GM20000 (cell line): ENCODE data around the gene ARHGEF37.
"Not testable (repeated sequence)": the region's sequence is repeated elsewhere in the genome, so short reads cannot be mapped to it uniquely, and the experiment has no call there.

Experiments used
- DNase-seq: peaks from one replicate; pipeline ENCODE4 v3.0.0; 2012; ENCODE audit warnings: low spot score
- CTCF ChIP-seq: IDR thresholded peaks from 2 replicates; pipeline ENCODE4 v1.5.1; 2012; ENCODE audit warnings: mild to moderate bottlenecking, control low read depth; ENCODE audit errors: extremely low read depth, missing control alignments

The ARHGEF37 gene

GRCh38 chr5:149644629-149645028, 63.3 kb downstream of the ARHGEF37 start:
- TF ChIP-seq CTCF, result no peak

GRCh38 chr5:149645236-149645635, 63.9 kb downstream of the ARHGEF37 start:
- no peak for TF ChIP-seq CTCF
- no peak for DNase-seq

More at GRCh38 chr5:149644629-149645028, 63.3 kb downstream of the ARHGEF37 start:
- DNase-seq, result no peak

GRCh38 chr5:149645725-149646124, 64.4 kb downstream of the ARHGEF37 start:
- TF ChIP-seq CTCF, result no peak

GRCh38 chr5:149646564-149646963, 65.3 kb downstream of the ARHGEF37 start:
- TF ChIP-seq CTCF, result no peak
- no peak for DNase-seq

More at GRCh38 chr5:149645725-149646124, 64.4 kb downstream of the ARHGEF37 start:
- no peak for DNase-seq

GRCh38 chr5:149647334-149647733, 66.0 kb downstream of the ARHGEF37 start:
- TF ChIP-seq CTCF, result no peak
- no peak for DNase-seq

- DNase-seq, result not testable (repeated sequence)
Observed at GRCh38 chr5:149648464-149649393, 67.4 kb downstream of the ARHGEF37 start.

- not testable (repeated sequence) for DNase-seq
Observed at GRCh38 chr5:149649730-149650129, 68.4 kb downstream of the ARHGEF37 start.

- TF ChIP-seq CTCF, result no peak
- DNase-seq, result no peak
Observed at GRCh38 chr5:149651686-149652085, 70.4 kb downstream of the ARHGEF37 start.
